HG03108 (cell line): Measurements from ENCODE around the gene ASPHD1.
"Not testable (repeated sequence)": the region's sequence is repeated elsewhere in the genome, so short reads cannot be mapped to it uniquely, and the experiment has no call there.

Experiments used
- ATAC-seq: cut with Tn5 transposase; IDR thresholded peaks from one replicate; pipeline ENCODE4 v1.9.1; 2021; ENCODE audit warnings: moderate library complexity; ENCODE audit not compliant: unreplicated experiment

Gene ASPHD1

GRCh38 chr16:29927070-29927905 is 27.0 kb downstream of the ASPHD1 start:
- no peak for ATAC-seq

GRCh38 chr16:29931750-29932149 is 31.5 kb downstream of the ASPHD1 start:
- ATAC-seq, result not testable (repeated sequence)

GRCh38 chr16:29940656-29941055 is 40.4 kb downstream of the ASPHD1 start:
- no peak for ATAC-seq

GRCh38 chr16:29943846-29944799 is 43.8 kb downstream of the ASPHD1 start:
- no peak for ATAC-seq

- no peak for ATAC-seq
Observed at GRCh38 chr16:29947897-29948296, 47.6 kb downstream of the ASPHD1 start.

GRCh38 chr16:29950806-29951461 is 50.6 kb downstream of the ASPHD1 start:
- ATAC-seq, result no peak

- no peak for ATAC-seq
Observed at GRCh38 chr16:29951625-29952365, 51.5 kb downstream of the ASPHD1 start.
